Smooth muscle cell (in vitro differentiated cells): ENCODE data around the gene MALAT1. TPM values are rescaled to one million over a fixed set of nuclear protein-coding genes. Genes with fewer than 3 reads are reported as not detected.
"Not testable (repeated sequence)": the region's sequence is repeated elsewhere in the genome, so short reads cannot be mapped to it uniquely, and the experiment has no call there.

Source experiments
- DNase-seq: peaks from one replicate; lab custom pipeline; 2025; ENCODE audit not compliant: unreplicated experiment; lab: John Stamatoyannopoulos, UW
- H2AFZ ChIP-seq: fragments of 200-600 bp; sonication (generic); 2 replicates; pipeline ENCODE4 v1.6.0; 2016; ENCODE audit warnings: antibody characterized with exemption, low read depth, mild to moderate bottlenecking
- H3F3A ChIP-seq: fragments of 200-600 bp; sonication (generic); 2 replicates; pipeline ENCODE4 v1.6.0; 2017; ENCODE audit warnings: antibody characterized with exemption, low read depth
- H3K27ac ChIP-seq: fragments of 200-600 bp; sonication (generic); 2 replicates; pipeline ENCODE4 v1.5.1; 2016; ENCODE audit warnings: low read depth, mild to moderate bottlenecking
- H3K27me3 ChIP-seq: fragments of 200-600 bp; sonication (generic); 2 replicates; pipeline ENCODE4 v1.6.1; 2016; ENCODE audit warnings: low read depth, mild to moderate bottlenecking
- H3K36me3 ChIP-seq: fragments of 200-600 bp; sonication (generic); 2 replicates; pipeline ENCODE4 v1.5.1; 2016; ENCODE audit warnings: low read depth
- H3K4me1 ChIP-seq: fragments of 200-600 bp; sonication (generic); 2 replicates; pipeline ENCODE4 v1.5.1; 2016; ENCODE audit warnings: low read depth
- H3K4me2 ChIP-seq: fragments of 200-600 bp; sonication (generic); 2 replicates; pipeline ENCODE4 v1.6.0; 2016; ENCODE audit warnings: mild to moderate bottlenecking
- H3K4me3 ChIP-seq: fragments of 200-600 bp; sonication (generic); 2 replicates; pipeline ENCODE4 v1.5.1; 2016; ENCODE audit warnings: mild to moderate bottlenecking
- H3K79me2 ChIP-seq: fragments of 200-600 bp; sonication (generic); 2 replicates; pipeline ENCODE4 v1.6.0; 2016; ENCODE audit warnings: low read depth, mild to moderate bottlenecking
- H3K9ac ChIP-seq: fragments of 200-600 bp; sonication (generic); 2 replicates; pipeline ENCODE4 v1.6.0; 2016; ENCODE audit warnings: low read depth
- H3K9me3 ChIP-seq: fragments of 200-600 bp; sonication (generic); replicated peaks from 2 replicates; pipeline ENCODE4 v1.5.1; 2016; ENCODE audit warnings: low read depth
- H4K20me1 ChIP-seq: fragments of 200-600 bp; sonication (generic); 2 replicates; pipeline ENCODE4 v1.6.0; 2016; ENCODE audit warnings: low read depth
- CTCF ChIP-seq: fragments of 200-600 bp; sonication (generic); IDR thresholded peaks from 2 replicates; pipeline ENCODE4 v1.5.1; 2017; ENCODE audit warnings: borderline replicate concordance, mild to moderate bottlenecking, antibody characterized with exemption; ENCODE audit not compliant: insufficient read depth, poor library complexity, severe bottlenecking
- WGBS: methylation state at CpG from one replicate; pipeline ENCODE4 v1.1.7; 2016; ENCODE audit warnings: low lambda C conversion rate; 5-methylcytosine and 5-hydroxymethylcytosine counted together
- polyA plus RNA-seq: library from polyadenylated mRNA; unstranded; fragments of >200 nt; fragmentation: Nextera tagmentation; extraction: Ambion mirVana; gene quantifications from 2 replicates; pipeline ENCODE4 v1.2.1, GENCODE V29; 2016
- total RNA-seq: library from RNA; depleted of rRNA; stranded (reverse); fragments of >200 nt; gene quantifications from 2 replicates; pipeline ENCODE4 v1.2.3, GENCODE V29; 2014

MALAT1 gene
- total and polyA plus RNA-seq, 2 experiments from 2014 or later: 6,158 to 7,386 TPM

DNA sequence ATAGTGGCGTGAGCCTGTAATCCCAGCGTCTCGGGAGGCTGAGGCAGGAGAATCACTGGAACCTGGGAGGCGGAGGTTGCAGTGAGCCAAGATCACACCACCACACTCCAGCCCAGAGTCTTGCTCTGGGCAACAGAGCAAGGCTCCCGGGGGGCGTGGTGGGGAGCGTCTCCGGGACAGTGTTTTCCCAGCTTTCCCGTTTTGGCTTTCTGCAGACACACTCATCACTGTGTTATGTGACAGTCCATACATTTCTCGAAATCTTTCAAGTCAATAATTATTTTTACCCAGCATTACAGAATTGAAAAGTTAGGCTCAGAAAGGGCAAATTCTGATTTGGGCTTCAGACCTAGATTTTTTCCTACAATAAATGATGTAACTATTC lies 44.5 kb upstream of the MALAT1 start:
- Histone ChIP-seq H3K9me3 (no peaks in the 10 kb centered on the region), H3K36me3 (no peaks in the 10 kb centered on the region), H4K20me1 (no peaks in the 10 kb centered on the region), H3K4me1 (peaks cover 5% of the 10 kb centered on the region), H3K4me3 (peak overlapping the region; percentile 53), H3F3A (peaks cover 8% of the 10 kb centered on the region), H3K27me3 (no peaks in the 10 kb centered on the region), H3K79me2 (peaks cover 32% of the 10 kb centered on the region), H2AFZ (no peak overlapping the region), H3K27ac (peak overlapping the region; percentile 74), H3K4me2 (peak overlapping the region; percentile 84), H3K9ac (peak overlapping the region; percentile 46)
- 53% methylated on average over 10 of the region's 10 CpGs for WGBS
- TF ChIP-seq CTCF: no peak
- DNase-seq: no peak

DNA sequence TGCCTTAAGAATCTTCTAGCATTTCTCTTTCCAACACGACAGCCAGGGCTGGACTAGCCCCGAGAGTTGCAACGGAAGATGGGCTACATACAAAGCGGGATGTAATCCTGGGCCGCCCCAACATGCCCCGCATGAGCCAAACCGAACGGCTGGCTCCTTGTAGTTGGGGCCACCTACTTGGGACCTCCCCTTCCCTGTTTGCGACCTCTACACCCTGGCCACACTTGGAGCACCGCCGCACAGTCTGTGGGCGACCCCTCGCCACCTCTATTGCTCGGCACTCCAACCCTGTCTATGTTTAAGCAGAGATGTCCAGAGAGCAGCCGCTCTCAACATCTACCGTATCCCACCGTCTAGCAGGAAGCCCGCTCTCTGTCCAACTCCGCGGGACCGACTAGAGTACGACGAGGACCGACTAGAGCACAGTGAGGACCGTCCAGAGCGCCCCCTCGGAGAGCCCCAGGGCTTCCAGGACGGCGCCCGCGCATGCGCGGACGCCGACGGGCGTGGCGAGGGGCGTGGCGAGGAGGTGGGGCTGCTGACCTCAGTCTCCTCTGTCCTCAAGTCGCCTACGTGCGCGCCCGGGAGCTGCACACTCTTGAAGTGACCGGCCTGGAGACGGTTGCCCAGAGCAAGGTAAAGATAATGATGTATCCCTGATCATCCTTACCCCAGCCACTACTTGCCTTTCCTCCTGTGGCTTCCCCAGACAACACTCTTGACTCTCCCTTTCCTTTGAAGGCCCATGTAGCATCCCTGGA lies 44.0 kb upstream of the MALAT1 start:
- 14% methylated on average over 46 of the region's 47 CpGs for WGBS

GRCh38 chr11:65456418-65456817 lies 42.4 kb upstream of the MALAT1 start:
- 93% methylated on average over 3 of the region's 3 CpGs for WGBS
- Histone ChIP-seq H3K4me2 (peak overlapping the region; percentile 37), H3K9me3 (no peaks in the 10 kb centered on the region), H3F3A (peaks cover 8% of the 10 kb centered on the region), H3K9ac (no peak overlapping the region), H3K4me3 (no peak overlapping the region), H4K20me1 (no peaks in the 10 kb centered on the region), H3K36me3 (no peaks in the 10 kb centered on the region), H3K4me1 (peaks cover 5% of the 10 kb centered on the region), H2AFZ (no peak overlapping the region), H3K27ac (no peak overlapping the region), H3K79me2 (peaks cover 38% of the 10 kb centered on the region), H3K27me3 (no peaks in the 10 kb centered on the region)
- no peak for TF ChIP-seq CTCF
- DNase-seq: no peak

More for the DNA sequence above, 44.0 kb upstream of the MALAT1 start:
- H3K9me3 ChIP-seq: no peaks in the 10 kb centered on the region
- H3K4me2 ChIP-seq: peak overlapping the region; percentile 84
- DNase-seq: peak; percentile 65
- peak overlapping the region; percentile 53 for H3K4me3 ChIP-seq
- TF ChIP-seq CTCF: no peak
- H3K27ac ChIP-seq: peak overlapping the region; percentile 74
- no peak overlapping the region for H2AFZ ChIP-seq
- no peaks in the 10 kb centered on the region for H4K20me1 ChIP-seq
- H3K79me2 ChIP-seq: peaks cover 32% of the 10 kb centered on the region
- no peaks in the 10 kb centered on the region for H3K27me3 ChIP-seq
- peaks cover 5% of the 10 kb centered on the region for H3K4me1 ChIP-seq
- peaks cover 8% of the 10 kb centered on the region for H3F3A ChIP-seq
- no peaks in the 10 kb centered on the region for H3K36me3 ChIP-seq
- peak overlapping the region; percentile 67 for H3K9ac ChIP-seq

DNA sequence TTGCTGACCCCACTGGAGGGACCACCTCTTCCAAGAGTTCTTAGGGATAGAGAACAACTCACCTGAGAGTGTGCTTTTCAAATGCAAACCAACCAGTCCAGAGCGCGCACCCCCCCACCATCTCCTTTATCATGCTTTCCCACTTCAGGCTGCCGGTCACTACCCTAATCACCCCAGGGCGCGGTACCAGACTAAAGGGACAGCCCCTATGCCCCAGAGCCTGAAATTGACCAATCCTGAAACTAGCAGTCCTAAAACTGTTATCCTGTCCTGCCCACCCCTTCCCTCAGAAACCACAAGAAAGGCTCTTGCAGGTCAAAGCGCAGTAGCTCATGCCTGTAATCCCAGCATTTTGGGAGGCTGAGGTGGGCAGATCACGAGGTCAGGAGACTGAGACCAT lies 39.3 kb upstream of the MALAT1 start:
- TF ChIP-seq CTCF: no peak
- H2AFZ ChIP-seq: no peak overlapping the region

DNA sequence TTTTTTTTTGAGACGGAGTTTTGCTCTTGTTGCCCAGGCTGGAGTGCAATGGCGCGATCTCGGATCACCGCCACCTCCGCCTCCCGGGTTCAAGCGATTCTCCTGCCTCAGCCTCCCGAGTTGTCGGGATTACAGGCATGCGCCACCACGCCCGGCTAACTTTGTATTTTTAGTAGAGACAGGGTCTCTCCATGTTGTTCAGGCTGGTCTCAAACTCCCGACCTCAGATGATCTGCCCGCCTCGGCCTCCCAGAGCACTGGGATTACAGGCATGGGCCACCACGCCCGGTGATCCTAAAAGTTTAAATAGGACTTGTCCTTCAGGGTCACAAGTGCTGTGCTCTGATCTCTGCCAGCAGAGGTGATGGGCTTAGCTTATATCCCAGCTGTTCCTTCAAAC lies 33.4 kb upstream of the MALAT1 start:
- H4K20me1 ChIP-seq, H3K4me3 ChIP-seq, H2AFZ ChIP-seq, H3K36me3 ChIP-seq, H3K27me3 ChIP-seq, H3K4me2 ChIP-seq, H3K4me1 ChIP-seq, H3K27ac ChIP-seq, H3K9me3 ChIP-seq, DNase-seq, H3K9ac ChIP-seq, H3F3A ChIP-seq: not testable (repeated sequence)
- 93% methylated on average over 18 of the region's 18 CpGs for WGBS
- H3K79me2 ChIP-seq: peaks cover 30% of the 10 kb centered on the region

More for the DNA sequence above, 39.3 kb upstream of the MALAT1 start:
- no peak overlapping the region for H3K4me3 ChIP-seq
- no peak for DNase-seq
- 26% methylated on average over 7 of the region's 7 CpGs for WGBS
- no peak overlapping the region for H3K4me2 ChIP-seq
- H3K36me3 ChIP-seq: no peaks in the 10 kb centered on the region
- H3K4me1 ChIP-seq: peaks cover 5% of the 10 kb centered on the region
- peaks cover 44% of the 10 kb centered on the region for H3K79me2 ChIP-seq
- no peaks in the 10 kb centered on the region for H3K9me3 ChIP-seq
- H3K27me3 ChIP-seq: no peaks in the 10 kb centered on the region
- no peak overlapping the region for H3K27ac ChIP-seq
- peaks cover 4% of the 10 kb centered on the region for H3F3A ChIP-seq
- H3K9ac ChIP-seq: no peak overlapping the region
- H4K20me1 ChIP-seq: no peaks in the 10 kb centered on the region

DNA sequence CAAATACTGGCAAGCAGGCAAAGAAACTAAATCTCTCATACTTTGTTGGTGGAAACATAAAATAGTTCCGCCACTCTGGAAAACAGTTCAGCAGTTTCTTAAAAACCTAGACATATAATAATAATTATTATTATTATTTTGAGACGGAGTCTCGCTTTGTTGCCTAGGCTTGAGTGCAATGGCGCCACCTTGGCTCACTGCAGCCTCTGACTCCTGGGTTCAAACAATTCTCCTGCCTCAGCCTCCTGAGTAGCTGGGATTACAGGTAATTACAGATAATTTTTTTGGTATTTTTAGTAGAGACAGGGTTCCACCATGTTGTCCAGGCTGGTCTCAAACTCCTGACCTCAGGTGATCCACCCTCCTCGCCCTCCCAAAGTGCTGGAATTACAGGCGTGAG lies 31.5 kb upstream of the MALAT1 start:
- not testable (repeated sequence) for H3K36me3 ChIP-seq, H3K4me1 ChIP-seq, H3K4me3 ChIP-seq, H3K9ac ChIP-seq, H3F3A ChIP-seq, H3K27me3 ChIP-seq, H4K20me1 ChIP-seq, H3K27ac ChIP-seq, H3K9me3 ChIP-seq, DNase-seq, H2AFZ ChIP-seq, H3K4me2 ChIP-seq
- WGBS: 91% methylated on average over 6 of the region's 6 CpGs
- H3K79me2 ChIP-seq: peaks cover 18% of the 10 kb centered on the region
